Breast epithelium (tissue), 4 donors: ENCODE results near the gene MYO5B. TPM values are rescaled to one million over a fixed set of nuclear protein-coding genes. Genes with fewer than 3 reads are reported as not detected.
A peak's percentile ranks its signal among the peaks of the same experiment; 100 is the strongest.

Experiments used
- DNase-seq, 2 donors: peaks; one replicate each; pipeline ENCODE4 v3.0.0-alpha.2; 2019; ENCODE audit warnings: low spot score in 2 of 2
- H3K27ac ChIP-seq, 2 donors: fragments of 200-600 bp; sonication (generic) in 1 of 2; one replicate each; pipeline ENCODE4 v1.5.1; 2016 to 2019; ENCODE audit warnings: mild to moderate bottlenecking in 1 of 2
- H3K27me3 ChIP-seq, 2 donors: fragments of 200-600 bp; sonication (generic) in 1 of 2; one replicate each; pipeline versions ENCODE4 v1.5.1 to v1.6.0; 2017 to 2019; ENCODE audit warnings: control low read depth in 1 of 2, mild to moderate bottlenecking in 1 of 2
- H3K36me3 ChIP-seq: fragments of 200-600 bp; one replicate; pipeline ENCODE4 v1.5.1; 2019
- H3K4me1 ChIP-seq, 2 donors: fragments of 200-600 bp; sonication (generic); one replicate each; pipeline ENCODE4 v1.5.1; 2016 to 2019; ENCODE audit warnings: control low read depth in 1 of 2
- H3K4me3 ChIP-seq, 3 donors: fragments of 200-600 bp; sonication (generic); 1 replicate in 2 of 3; 2 replicates in 1 of 3; pipeline ENCODE4 v1.5.1; 2016 to 2019; ENCODE audit warnings: mild to moderate bottlenecking in 3 of 3, moderate library complexity in 2 of 3
- H3K9me3 ChIP-seq, 2 donors: fragments of 200-600 bp; sonication (generic) in 1 of 2; one replicate each; pipeline ENCODE4 v1.5.1; 2016 to 2019; ENCODE audit warnings: control low read depth in 1 of 2
- CTCF ChIP-seq, 3 donors: fragments of 450-650 bp; IDR thresholded peaks; one replicate each; pipeline ENCODE4 v1.5.1; 2016 to 2017; ENCODE audit warnings: antibody characterized with exemption in 3 of 3, mild to moderate bottlenecking in 3 of 3, moderate library complexity in 3 of 3
- POLR2A ChIP-seq: fragments of 450-650 bp; IDR thresholded peaks from one replicate; pipeline ENCODE4 v1.6.1; 2016; ENCODE audit warnings: antibody characterized with exemption, mild to moderate bottlenecking, moderate library complexity
- POLR2AphosphoS5 ChIP-seq, 3 donors: sonication (generic); formaldehyde crosslinking; IDR thresholded peaks; one replicate each; pipeline ENCODE4 v1.6.1; 2017; ENCODE audit warnings: antibody characterized with exemption in 3 of 3
- intact Hi-C: fragments of 100-400 bp; cut with DNase I; formaldehyde crosslinking; loops from one replicate; pipeline ENCODE4 v1.15.1; 2023; ENCODE audit warnings: low total_unique reads
- total RNA-seq, 3 donors: library from RNA; depleted of rRNA; stranded (reverse); fragments of >200 nt; gene quantifications; one replicate each; pipeline ENCODE4 v1.1.0, GENCODE V29; 2016

MYO5B gene
- total RNA-seq, 3 donors from 2014 or later: 2.4 to 53.1 (median 22.0) TPM

DNA sequence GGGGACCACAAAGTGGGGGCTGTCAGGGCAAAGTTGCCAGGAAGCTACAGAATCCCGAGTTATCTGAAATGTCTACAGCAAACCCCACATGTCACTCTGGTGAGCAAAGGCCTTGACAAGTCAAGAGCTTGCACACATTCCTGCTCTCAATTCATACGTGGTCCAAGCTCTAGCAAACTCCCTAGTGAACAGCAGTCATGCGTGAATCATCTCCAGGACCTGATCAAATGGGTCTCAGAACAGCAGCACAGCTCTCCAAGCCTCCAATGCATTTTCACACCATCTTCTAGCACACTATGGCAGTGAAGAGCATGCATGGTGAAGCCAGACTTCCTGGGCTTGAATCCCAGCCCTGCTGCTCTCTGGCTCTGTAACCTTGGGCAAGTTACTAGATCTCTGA lies 68.5 kb downstream of the MYO5B start:
- H3K4me3 ChIP-seq: no peak overlapping the region
- no peaks in the 10 kb centered on the region for H3K36me3 ChIP-seq
- TF ChIP-seq POLR2AphosphoS5 (IDR thresholded peaks at IDR 0.05) (no peak), POLR2A (no peak), CTCF (IDR thresholded peaks at IDR 0.05) (no peak)
- no peak overlapping the region for H3K27ac ChIP-seq
- H3K27me3 ChIP-seq: no peaks in the 10 kb centered on the region
- H3K4me1 ChIP-seq: no peaks in the 10 kb centered on the region
- H3K9me3 ChIP-seq: no peaks in the 10 kb centered on the region
- no peak for DNase-seq
- intact Hi-C loops: no loop called here

DNA sequence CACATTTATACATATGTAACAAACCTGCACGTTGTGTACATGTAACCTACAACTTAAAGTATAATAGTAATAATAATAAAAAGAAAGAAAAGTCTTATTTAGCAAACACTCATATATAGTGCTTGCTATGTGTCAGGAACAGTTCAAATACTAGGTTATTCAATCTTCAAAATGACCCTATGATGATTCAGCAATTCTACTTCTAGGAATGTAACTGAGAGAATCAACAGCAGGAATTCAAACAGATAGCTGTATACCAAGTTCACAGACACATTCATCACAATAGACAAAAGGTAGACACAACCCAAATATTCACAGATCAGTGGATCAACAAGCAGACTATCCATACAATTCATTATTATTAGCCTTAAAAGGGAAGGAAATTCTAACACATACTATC lies 69.5 kb downstream of the MYO5B start:
- H3K4me1 ChIP-seq: no peaks in the 10 kb centered on the region
- intact Hi-C loops: no loop called here
- H3K27ac ChIP-seq: no peak overlapping the region
- no peaks in the 10 kb centered on the region for H3K9me3 ChIP-seq
- H3K4me3 ChIP-seq: no peak overlapping the region
- H3K27me3 ChIP-seq: no peaks in the 10 kb centered on the region
- H3K36me3 ChIP-seq: no peaks in the 10 kb centered on the region
- no peak for DNase-seq
- TF ChIP-seq CTCF (IDR thresholded peaks at IDR 0.05) (no peak), POLR2A (no peak), POLR2AphosphoS5 (IDR thresholded peaks at IDR 0.05) (no peak)

- TF ChIP-seq POLR2AphosphoS5 (IDR thresholded peaks at IDR 0.05): no peak
- no peak for TF ChIP-seq CTCF (IDR thresholded peaks at IDR 0.05)
- no peak for TF ChIP-seq POLR2A
- H3K27ac ChIP-seq: no peak overlapping the region
- intact Hi-C loops: no loop called here
- no peak for DNase-seq
- H3K27me3 ChIP-seq: no peaks in the 10 kb centered on the region
- no peaks in the 10 kb centered on the region for H3K9me3 ChIP-seq
- H3K4me1 ChIP-seq: no peaks in the 10 kb centered on the region
- no peaks in the 10 kb centered on the region for H3K36me3 ChIP-seq
- H3K4me3 ChIP-seq: no peak overlapping the region
Observed at GRCh38 chr18:50119296-50119695, 75.7 kb downstream of the MYO5B start.

GRCh38 chr18:50117863-50118262 lies 77.1 kb downstream of the MYO5B start:
- TF ChIP-seq POLR2A: no peak
- TF ChIP-seq POLR2AphosphoS5 (IDR thresholded peaks at IDR 0.05): no peak
- no peak for TF ChIP-seq CTCF (IDR thresholded peaks at IDR 0.05)
- DNase-seq: no peak
- H3K4me1 ChIP-seq: no peaks in the 10 kb centered on the region
- no peaks in the 10 kb centered on the region for H3K9me3 ChIP-seq
- H3K36me3 ChIP-seq: no peaks in the 10 kb centered on the region
- intact Hi-C loops: no loop called here
- H3K27me3 ChIP-seq: no peaks in the 10 kb centered on the region
- H3K4me3 ChIP-seq: no peak overlapping the region
- H3K27ac ChIP-seq: no peak overlapping the region

DNA sequence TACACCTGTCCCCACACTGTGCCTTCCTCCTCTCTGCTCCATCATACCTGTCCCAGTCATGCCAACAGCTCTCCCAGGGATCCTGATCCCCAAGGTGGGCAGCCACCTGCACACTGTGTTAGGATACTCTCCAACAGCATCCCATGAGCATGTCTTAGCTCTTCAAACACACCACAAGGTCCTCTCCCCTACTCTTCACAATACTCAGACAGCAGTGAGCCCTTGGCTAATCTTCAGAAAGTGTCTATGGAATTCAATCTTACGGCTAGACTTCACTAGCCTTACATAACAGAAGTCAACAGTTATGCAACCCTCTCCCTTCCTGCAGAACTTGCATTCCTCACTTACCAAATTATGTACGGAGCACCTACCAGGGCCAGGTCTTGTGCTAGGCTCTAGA lies 79.9 kb downstream of the MYO5B start:
- Histone ChIP-seq H3K9me3 (no peaks in the 10 kb centered on the region), H3K27ac (no peak overlapping the region), H3K4me1 (no peaks in the 10 kb centered on the region), H3K36me3 (no peaks in the 10 kb centered on the region), H3K4me3 (no peak overlapping the region), H3K27me3 (no peaks in the 10 kb centered on the region)
- intact Hi-C loops: no loop called here
- no peak for TF ChIP-seq POLR2A
- TF ChIP-seq POLR2AphosphoS5 (IDR thresholded peaks at IDR 0.05): peak in 1 of 3 donors; percentile 24
- DNase-seq: no peak

DNA sequence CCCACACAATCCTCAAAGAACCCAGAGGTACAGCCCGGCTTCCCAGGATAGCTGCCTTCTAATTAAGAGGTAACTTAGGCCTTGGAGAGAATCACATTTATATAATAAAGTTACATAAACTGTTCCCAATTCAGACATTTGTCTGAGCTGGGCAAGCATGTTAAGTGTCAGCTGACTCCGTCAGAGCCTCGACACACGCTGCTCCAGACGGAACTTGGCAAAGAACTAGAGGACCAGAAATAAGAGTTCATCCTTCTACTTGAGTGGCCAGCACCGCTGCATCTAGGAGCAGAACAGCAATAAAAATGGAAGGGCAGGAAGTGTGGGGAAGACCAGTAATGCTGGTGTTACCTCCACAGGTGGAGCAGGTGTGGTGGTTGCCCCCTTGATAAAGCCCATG lies 80.5 kb downstream of the MYO5B start:
- intact Hi-C loops: no loop called here
- TF ChIP-seq POLR2A (no peak), POLR2AphosphoS5 (IDR thresholded peaks at IDR 0.05) (no peak), CTCF (IDR thresholded peaks at IDR 0.05) (no peak)

More for the DNA sequence above, 80.5 kb downstream of the MYO5B start:
- H3K27ac ChIP-seq: no peak overlapping the region
- H3K4me1 ChIP-seq: no peaks in the 10 kb centered on the region
- no peak overlapping the region for H3K4me3 ChIP-seq
- H3K36me3 ChIP-seq: no peaks in the 10 kb centered on the region
- no peaks in the 10 kb centered on the region for H3K27me3 ChIP-seq
- no peak for DNase-seq
- no peaks in the 10 kb centered on the region for H3K9me3 ChIP-seq
